HG02840 (cell line): ENCODE measurements around the gene RFPL3.
"Not testable (repeated sequence)": the region's sequence is repeated elsewhere in the genome, so short reads cannot be mapped to it uniquely, and the experiment has no call there.

Experiments used
- ATAC-seq: cut with Tn5 transposase; IDR thresholded peaks from one replicate; pipeline ENCODE4 v1.9.1; 2021; ENCODE audit warnings: mild to moderate bottlenecking, moderate library complexity, moderate number of reproducible peaks; ENCODE audit not compliant: unreplicated experiment, low FRiP score

Gene RFPL3

DNA sequence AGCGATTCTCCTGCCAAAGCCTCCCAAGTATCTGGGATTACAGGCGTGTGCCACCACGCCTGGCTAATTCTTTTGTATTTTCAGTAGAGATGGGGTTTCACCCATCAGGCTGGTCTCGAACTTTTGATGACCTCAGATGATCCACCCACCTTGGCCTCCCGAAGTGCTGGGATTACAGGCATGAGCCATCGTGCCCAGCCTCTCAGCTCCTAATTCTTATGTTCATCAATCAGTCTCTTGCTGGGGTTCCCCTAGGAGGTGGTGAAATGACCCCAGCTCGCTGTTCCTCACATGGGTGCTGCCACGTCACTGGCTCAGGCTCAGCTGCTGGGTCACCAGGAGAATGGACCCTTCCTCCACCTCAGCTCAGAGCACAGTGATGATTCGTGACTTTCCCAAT lies at the start of gene RFPL3:
TSS of gene RFPL3 (plus strand) at position 301 of the 400 bp plus-strand sequence. CDS start 205 bp downstream, outside the sequence.
- not testable (repeated sequence) for ATAC-seq

DNA sequence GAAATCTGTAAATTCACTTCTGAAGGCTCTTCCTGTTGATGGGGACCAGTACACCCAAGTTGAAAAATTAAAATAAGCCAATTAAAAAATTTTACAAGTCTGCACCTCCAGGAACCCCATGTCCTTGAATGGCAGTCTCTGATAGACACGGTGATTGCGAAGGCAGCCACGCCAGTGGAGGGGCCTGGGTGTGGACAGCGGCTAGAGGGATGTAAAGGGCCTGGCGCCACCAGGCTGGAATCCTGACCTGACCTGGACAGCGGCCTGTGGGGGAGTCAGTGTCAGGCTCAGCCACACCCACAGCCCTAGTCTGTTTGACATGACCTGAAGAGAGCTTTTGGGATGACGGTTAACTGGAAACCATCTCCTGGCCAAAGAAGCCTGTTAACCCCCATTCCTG lies 49.5 kb upstream of the RFPL3 start:
- no peak for ATAC-seq

DNA sequence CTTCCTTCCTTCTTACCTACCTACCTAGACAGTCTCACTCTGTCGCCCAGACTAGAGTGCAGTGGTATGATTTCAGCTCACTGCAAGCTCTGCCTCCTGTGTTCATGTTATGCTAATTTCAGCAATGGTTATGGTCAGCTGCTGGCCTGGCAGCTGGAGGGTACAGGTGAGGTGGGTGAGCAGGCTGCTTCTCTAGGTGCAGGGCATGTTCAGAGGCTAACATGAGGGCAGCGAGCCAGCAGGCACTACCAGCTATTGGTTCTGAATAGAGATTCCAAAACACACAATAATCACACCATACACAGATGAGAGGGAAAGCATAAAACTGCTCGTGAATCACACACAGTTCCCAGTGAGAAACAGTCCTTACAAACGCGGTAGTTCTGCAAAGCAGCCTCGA lies 48.7 kb upstream of the RFPL3 start:
- ATAC-seq, result no peak

DNA sequence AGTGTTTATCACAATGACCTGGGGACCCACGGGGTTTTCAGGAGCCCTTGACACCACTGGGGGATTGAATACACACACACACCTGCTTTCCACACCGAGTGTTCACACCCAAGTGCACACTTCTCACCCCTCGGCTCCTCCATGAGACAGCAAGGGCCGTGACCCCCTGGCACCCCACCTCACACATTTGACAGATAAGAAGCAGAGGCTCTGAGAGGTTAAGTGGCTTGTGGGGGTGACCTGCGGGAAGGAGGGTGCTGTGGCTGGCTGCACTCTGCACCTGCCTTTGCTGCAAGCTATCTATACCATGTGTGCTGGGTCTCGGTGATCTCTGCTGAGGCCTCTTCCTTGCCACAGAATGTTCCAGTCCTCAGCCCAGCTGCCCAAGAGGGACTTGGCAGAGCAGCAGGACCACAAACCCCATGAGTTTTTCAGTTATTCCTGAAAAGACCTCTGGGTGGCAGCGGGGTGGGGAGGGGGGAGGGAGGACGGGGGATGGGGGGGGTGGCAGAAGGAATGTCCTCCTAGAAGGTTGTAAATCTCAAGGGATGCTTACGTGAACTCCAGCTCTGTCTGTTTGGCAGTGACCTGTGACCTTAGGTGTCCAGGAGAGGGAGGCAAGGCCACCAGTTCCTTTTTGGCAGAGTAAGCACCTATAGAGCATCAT lies 47.9 kb upstream of the RFPL3 start:
- no peak for ATAC-seq

DNA sequence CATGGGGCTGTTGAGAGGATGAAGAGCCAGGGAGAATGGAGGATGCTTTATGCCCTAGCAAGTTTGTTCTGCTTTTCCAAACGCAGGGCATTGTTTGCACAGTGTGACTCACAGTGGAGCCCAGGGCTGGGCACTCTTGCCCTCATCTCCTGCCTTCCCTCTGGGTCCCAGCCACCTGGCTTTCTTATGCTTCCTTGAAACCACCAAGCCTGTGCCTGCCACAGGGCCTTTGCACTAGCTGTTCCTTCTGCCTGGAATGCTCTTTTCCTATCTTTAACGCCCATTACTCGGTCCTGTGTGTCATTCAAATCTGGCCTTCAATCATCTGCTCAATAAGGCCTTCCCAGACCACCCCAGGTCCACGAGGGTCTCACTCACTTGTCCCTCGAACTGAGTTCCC lies 46.9 kb upstream of the RFPL3 start:
- ATAC-seq, result no peak

DNA sequence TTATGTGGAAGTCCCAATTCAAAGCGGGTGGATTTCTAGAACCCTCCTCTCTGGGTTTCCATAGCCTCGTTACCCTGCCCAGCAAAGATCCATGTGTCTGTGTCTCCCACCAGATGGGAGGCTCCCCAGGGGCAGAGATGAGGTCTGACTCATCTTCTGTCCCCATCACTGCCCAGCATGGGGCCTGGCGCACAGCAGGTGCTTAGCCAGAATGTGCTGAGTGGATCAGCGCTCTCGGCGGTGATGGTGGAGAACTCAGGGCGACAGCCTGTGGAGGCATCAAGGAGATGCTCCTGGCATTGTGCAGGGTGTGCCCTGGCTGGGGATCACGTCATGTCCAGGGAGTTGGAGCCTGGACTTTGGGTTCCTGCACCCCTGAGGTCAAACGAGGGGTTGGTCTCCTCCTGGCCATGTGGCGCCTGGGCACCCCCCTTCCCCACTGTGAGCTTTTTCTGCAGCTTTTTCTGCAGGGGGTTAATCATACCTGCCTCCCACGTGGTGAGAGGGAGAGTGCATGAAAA lies 46.1 kb upstream of the RFPL3 start:
- no peak for ATAC-seq

DNA sequence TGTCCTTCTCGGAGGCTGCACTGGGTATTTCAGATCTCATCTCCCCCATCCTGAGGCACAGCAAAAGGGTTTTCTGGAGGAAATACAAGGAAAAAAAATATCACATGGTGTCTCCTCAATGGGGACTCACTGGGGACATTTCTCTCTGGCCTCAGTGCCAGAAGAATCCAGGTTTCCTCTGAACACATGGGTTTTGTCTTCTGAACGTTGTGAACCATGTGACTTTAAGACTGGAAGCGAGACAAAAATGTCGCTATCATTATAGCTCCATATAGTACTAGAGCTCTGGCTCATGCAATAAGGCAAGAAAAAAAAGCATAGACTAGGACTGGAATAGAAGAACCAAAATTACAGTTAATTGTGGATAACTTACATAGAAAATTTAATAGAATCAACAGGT lies 44.9 kb upstream of the RFPL3 start:
- ATAC-seq, result no peak

DNA sequence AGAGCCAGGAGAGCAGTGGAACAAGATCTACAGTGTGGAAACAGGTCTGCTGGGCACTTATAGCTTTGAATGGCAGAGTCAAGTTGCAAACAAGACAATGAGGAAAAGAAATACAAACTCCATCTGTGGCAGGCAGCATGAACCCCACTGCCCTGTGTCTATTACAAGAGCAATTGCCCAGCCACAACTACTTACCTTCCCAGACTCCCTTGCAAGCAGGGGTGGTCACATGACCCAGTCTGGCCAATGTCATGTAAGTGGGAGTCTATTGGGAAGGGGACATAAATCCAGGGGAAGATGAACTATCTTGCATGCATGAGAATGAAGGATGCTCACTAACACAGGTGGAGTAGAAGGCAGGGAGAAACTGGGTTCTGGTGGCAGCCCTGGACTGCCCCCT lies 44.1 kb upstream of the RFPL3 start:
- no peak for ATAC-seq

DNA sequence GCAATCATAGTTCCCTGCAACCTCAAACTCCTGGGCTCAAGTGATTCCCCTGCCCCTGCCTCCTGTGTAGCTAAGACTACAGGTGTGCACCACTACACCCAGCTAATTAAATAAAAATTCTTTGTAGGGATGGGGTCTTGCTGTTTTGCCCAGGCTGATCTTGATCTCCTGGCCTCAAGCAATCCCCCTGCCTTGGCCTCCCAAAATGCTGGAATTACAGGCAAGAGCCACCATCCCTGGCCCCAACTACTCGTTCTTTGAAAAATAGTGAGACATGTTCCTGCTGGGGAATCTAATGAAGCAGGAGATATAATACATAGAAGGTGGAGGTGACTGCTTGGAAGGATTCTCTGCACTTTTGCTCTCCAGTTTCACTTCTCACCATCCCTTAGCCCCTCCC lies 40.1 kb upstream of the RFPL3 start:
- no peak for ATAC-seq

DNA sequence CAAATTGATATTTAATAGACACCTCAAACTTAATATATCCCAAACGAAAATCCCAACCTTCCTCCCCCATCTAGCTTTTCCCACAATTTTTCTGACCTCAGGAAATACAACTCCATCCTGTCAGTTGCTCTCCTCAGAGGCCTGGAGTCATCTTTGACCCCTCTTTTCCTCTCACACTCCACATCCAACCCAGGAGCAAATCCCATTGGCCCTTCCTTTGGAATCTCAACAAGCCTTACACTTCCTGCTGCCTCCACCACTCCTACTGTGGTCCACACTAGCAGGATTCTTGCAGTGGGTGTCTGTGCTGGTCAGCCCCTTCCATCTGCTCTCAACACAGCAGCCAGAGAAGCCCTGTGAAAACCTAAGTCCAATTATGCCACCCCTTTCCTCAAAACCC lies 39.3 kb upstream of the RFPL3 start:
- ATAC-seq, result no peak

DNA sequence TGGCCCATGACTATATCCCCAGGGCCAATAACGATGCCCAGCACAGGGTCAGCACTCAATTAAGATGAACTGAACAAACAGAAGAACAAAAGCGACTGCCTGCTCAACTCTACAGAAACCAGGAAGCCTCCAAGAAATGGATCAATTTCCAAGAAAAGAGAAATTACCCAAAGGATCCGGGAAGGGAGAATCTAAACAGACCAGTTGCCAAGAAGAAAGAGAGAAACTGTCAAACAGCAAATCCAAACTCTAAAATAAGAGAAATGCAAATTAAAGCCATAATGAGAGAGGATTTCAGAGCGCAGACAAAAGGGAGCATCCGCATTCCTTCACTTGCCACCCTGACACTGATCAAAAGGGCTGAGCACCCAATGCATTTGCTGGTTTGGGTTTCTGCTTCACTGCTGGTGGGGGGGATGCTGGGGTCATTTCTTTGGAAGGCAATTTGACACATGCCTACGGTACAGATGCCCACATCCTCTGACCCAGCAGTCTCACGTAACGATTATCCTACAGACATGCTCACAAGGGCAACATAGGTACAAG lies 37.7 kb upstream of the RFPL3 start:
- no peak for ATAC-seq

DNA sequence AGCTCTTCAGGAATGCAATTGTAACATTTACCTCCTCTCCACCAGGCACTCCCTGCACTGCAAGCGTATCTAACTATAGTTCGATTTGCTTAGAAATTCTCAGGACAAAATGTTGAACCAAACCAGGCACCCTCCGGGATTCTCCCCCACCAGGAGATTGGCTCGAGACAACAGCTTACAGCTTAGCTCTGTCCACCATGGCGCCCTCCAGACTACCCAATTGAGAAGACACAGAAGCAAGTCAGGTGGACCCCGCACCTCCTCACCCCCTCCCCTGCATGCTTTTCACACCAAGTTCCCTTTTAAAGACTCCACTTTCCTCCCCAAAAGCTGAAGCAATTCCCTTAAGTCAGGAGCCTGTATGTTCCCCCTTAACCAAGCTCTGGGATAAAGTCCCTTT lies 34.7 kb upstream of the RFPL3 start:
- ATAC-seq, result no peak

DNA sequence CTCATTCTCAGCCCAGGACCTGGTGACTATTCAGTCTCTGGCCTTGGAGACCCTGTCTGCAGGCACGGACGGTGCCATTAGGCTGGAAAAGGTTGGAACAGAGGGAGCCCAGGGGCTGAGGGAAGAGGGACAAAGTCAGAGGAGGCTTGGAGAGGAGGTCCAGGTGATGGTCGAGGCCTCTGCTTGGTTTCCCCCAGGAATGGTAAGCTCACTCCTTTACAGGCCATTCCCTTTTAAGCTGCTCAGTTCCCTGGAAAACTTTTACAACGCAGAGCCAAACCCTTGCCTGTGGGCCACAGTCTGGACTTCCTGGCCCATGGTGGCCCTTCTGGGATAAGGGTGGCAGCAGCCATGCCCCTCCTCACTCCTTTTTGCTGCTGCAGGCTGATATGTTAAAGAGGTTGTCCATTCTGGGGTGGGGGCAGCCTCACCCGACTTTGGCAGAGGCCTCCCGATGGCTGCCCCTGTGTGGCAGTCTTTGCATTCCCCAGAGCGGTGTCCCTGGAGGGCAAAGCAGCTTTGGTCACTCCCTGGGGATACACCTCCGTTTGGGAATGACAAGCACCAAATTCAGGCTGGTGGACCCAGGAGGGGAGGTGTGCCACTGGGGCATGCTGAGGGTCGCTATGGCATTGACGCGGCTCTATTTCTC lies 34.0 kb upstream of the RFPL3 start:
- no peak for ATAC-seq

DNA sequence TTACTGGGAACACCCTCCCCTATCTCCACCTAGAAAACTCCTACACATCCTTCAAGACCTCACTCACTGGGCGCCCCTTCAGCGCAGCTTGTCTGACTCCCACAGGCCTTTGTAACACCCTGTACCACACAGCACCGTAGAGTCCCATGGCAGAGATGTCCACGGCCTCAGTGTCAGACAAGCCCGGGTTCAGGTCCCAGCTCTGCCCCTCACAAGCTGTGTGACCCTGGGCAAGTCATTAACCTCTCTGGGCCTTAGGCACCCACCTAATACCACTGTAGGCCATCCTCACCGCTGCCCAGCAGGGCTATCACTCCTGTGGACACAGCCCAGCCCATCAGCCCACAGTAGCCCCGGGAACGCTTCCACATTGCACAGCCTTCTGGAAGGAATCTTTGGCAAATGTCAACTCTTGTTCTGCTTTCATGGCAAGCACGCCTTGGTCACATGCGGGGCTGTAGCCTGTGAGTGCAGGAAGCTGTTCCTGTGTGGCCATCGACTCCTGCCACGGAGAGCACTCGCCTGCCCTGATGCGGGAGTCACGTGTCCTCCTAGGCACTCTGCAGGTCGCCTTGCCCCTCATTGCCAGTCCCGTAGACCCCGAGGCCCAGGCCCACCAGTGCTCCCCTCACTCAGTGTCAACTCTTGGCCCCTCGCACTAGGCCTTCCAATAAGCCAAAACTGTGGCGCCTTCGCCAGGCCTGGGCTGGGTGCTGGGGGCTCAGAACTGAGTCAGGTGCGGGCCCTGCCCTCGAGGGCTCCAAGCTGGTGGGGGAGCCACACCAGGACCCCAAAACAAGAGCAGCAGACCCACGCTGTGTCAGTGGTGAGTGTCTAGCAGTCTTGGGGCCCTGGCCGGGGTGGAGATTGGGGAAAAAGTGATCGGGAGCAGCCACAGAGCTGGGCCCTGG lies 32.9 kb upstream of the RFPL3 start:
- no peak for ATAC-seq

DNA sequence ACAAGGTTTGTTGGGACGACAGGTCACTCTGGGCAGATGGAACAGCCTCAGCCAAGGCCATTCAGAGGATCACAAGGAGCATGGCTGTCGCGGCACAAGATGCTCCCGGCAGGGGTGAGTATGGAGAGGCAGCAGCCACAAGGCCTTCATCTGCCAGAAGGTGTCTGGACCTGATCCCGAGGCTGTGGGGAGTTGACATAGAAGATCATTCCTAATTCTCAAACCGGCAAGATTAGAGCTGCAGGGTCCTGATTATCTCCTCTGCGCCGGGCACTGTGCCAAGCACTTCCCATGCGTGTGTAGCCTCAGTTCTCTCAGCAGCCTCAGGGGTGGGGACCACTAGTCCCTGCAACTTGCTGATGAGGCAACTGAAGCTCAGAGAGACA lies 32.3 kb upstream of the RFPL3 start:
- no peak for ATAC-seq

DNA sequence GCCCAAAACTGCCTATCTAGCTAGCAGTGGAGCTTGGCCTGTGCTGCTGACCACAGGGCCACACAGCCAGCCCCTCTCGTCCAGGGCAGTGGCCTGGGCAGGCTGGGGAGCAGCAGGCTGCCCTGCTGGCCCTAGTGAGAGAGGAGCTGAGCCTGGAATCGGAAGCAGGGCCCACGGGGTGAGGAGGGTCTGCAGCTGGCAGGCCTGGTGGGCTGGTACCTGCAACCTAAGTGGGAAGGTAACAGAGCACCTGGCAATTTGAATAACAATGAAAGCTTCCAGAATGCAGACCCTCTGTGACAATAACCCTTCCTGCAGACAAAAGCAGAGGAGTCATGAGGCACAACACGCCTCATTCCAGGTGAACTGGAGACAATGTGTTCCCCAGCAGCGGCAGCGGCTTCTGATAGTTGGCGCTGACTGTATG lies 31.8 kb upstream of the RFPL3 start:
- no peak for ATAC-seq

DNA sequence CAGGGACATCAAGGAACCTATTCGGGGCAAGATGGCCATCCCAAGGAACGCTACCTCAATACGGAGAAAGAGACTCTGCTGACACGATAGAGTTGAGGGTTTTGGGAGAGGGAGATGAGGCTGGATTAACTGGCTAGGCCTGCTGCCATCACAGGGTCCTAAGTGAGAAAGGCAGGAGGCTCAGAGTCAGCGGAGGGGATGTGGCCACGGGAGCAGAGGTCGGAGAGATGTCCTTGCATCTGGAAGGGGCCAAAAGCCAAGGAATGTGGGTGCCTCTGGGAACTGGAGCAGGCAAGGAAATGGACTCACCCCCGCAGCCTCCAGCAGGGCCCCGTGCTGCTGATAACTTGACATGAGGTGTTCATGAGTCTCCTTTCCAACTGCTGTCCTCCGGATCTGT lies 31.0 kb upstream of the RFPL3 start:
- ATAC-seq, result no peak

DNA sequence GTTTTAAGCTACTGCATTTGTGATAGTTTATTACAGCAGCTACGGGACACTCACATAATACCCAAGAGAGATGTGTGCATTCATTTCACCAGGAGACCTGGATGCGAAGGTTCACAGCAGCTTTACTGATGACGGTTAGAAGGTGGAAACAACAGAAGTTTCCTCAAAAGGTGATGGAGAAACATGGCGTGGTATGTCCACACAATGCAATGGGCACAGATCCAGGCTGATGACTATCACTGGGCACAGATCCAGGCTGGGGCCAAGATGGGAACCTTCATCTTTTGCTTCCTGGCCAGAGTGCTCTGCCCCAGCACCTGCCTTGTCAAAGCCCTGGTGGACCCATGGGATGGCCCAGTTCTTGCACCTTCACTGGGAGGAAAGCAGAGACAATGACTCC lies 30.6 kb upstream of the RFPL3 start:
- ATAC-seq, result no peak

DNA sequence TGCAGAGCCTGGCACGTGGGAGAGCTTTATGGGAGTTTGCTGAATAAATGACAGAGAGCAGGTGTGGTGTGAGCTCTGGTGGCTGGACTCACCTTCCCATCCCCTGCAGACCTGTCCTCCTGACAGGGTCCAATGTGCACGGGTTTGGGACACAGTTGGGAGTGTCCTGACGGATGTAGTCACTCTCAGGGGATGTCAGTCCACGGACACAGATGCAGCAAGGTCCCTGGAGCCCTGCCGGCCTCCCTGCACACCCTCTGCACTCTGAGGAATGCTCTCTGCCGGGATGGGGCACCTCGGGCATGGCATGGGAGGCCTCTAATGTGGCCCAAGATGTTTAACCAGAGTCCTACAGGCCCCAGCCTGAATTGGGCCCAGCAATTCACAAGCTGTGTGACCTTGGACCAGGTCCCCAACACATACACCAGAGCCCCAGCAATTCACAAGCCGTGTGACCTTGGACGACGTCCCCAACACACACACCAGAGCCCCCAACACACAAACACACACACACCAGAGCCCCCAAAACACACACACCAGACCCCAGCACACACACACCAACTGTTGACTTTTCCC lies 30.0 kb upstream of the RFPL3 start:
- no peak for ATAC-seq
